ENCODE measurements around the gene EHD1.

Gene EHD1

DNA sequence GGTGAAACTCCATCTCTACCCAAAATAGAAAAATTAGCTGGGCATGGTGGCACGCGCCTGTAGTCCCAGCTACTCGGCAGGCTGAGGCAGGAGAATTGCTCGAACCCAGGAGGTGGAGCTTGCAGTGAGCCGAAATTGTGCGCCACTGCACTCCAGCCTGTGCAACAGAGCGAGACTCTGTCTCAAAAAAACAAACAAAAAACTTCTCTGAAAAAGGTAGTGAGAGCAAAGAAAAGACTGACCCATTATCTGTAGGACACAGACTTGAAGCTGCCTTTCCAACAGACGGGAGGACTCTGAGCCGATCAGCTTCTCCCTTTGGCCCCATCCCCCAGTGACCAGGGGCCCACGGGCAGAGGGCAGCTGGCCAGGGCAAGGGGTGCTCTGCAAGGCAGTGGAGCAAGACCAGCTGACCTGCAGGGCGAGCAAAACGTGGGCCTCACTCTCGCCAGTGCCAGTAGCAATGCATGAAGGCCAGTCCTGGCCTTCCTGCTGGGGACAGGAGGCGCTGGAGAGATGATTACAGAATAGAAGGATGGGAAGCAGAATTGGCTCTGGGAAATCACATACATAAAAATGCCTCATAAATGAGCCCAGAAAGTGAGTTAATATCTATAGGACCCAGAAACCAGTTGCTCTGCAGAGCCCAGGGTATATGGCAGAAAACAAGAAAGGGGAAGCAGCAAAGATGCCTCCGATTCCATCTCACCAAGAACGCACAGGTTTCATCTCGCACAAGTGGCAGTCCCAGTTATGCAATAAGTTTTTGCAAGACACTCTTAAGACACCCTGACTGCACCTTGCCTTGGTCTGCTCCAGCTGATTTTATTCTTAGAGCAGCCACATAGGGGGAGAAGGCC lies 2.8 kb downstream of the EHD1 start:
- DNase-seq (ENCODE audit: low read depth), result no peak
- peak; percentile 26 for TF ChIP-seq CTCF (conservative IDR thresholded peaks at IDR 0.05; ENCODE audit: low read depth, low read length)
- H3K4me3 ChIP-seq (ENCODE audit: low read depth, low read length), result peak overlapping the region; percentile 35

GRCh38 chr11:64874308-64875240 lies 3.8 kb downstream of the EHD1 start:
- no peak for DNase-seq (ENCODE audit: low read depth)
- no peak for TF ChIP-seq CTCF (conservative IDR thresholded peaks at IDR 0.05; ENCODE audit: low read depth, low read length)
- H3K4me3 ChIP-seq (ENCODE audit: low read depth, low read length), result no peak overlapping the region

DNA sequence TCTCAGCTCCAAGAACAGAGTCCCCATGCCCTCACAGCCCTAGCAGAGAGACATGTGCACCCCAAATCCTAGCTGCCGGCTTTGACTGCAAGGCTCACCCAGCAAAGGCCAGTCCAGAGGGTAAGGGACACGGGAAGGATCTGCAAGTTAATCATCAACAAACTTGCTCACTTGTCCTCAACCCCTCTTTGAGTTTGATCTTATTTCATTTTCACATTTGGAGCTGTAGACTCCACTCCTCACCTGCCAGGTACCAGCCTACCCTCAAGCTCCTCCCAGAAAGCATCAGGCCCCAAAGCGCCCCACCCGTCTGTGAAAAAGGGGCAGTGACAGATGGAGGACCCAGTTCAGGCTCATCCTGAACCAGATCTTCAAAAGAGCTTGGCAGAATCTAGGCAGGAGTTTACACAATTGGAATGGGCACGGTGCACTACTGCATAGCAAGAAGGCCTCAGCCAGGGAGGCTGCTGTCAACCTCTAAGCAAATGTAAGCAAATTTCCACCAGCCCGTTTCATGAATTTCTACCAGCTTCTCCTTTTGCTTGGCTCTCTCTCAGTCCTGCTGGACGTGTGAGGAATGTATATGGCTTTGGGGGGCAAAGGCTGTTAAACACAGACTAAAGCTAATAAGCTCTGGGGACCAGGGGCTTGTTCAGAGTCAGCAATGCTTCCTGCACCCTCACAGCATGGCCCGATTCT lies 5.5 kb downstream of the EHD1 start:
- no peak overlapping the region for H3K4me3 ChIP-seq (ENCODE audit: low read depth, low read length)
- DNase-seq (ENCODE audit: low read depth), result no peak
- no peak for TF ChIP-seq CTCF (conservative IDR thresholded peaks at IDR 0.05; ENCODE audit: low read depth, low read length)

- DNase-seq (ENCODE audit: low read depth), result no peak
- no peak for TF ChIP-seq CTCF (conservative IDR thresholded peaks at IDR 0.05; ENCODE audit: low read depth, low read length)
- no peak overlapping the region for H3K4me3 ChIP-seq (ENCODE audit: low read depth, low read length)
These were observed 6.9 kb downstream of the EHD1 start for GRCh38 chr11:64871492-64871891.

GRCh38 chr11:64870893-64871466 lies 7.4 kb downstream of the EHD1 start:
- no peak for TF ChIP-seq CTCF (conservative IDR thresholded peaks at IDR 0.05; ENCODE audit: low read depth, low read length)
- no peak overlapping the region for H3K4me3 ChIP-seq (ENCODE audit: low read depth, low read length)
- no peak for DNase-seq (ENCODE audit: low read depth)

DNA sequence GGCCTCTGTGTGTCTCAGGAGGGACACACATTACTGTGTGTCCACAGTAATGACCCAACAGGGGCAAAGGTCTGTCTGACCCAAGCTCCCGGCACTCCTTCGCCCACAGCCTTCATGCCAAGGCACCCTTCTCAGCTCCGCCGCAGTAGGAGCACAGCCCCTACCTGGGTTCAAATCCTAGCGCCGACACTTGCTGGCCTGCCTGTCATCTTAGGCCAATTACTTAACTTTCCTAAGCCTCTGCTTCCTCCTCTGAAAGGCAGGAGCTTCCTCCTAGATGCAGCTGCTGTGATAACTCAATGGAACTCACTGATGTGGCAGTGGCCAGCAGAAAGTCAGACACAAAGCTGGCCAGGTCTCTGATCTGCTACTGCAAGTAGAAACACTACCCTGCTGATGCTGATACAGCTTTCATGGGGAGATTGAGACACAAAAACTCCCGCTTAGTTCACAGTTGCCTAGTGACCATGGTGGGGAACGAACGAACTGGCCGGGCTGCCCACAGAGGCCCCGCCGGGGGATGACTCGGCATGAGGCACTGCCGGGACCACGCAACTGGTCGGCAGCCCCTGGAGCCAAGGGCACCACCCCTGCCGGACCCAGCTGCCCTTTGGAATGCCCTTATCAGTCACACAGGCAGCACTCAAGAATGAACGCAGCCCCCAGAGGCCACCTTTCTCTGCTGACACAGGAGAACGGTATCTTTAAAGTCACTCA lies 8.1 kb downstream of the EHD1 start:
- DNase-seq (ENCODE audit: low read depth), result peak; percentile 74
- H3K4me3 ChIP-seq (ENCODE audit: low read depth, low read length), result no peak overlapping the region
- TF ChIP-seq CTCF (conservative IDR thresholded peaks at IDR 0.05; ENCODE audit: low read depth, low read length), result no peak

All from choroid plexus epithelial cell (primary cell).